ENCODE results near the gene MFGE8.

- no peak for TF ChIP-seq CTCF (IDR thresholded peaks at IDR 0.05)
- TF ChIP-seq POLR2A (IDR thresholded peaks at IDR 0.05) = no peak
- no peak for TF ChIP-seq POLR2AphosphoS5 (IDR thresholded peaks at IDR 0.05)
Observed at GRCh38 chr15:88887068-88887580, 26.1 kb downstream of the MFGE8 start.
